HG02759 (cell line): ENCODE measurements around the gene SYNGR3.
A peak's percentile ranks its signal among the peaks of the same experiment; 100 is the strongest.

Source experiments
- ATAC-seq: cut with Tn5 transposase; IDR thresholded peaks from one replicate; pipeline ENCODE4 v1.9.1; 2021; ENCODE audit warnings: mild to moderate bottlenecking, moderate library complexity; ENCODE audit not compliant: unreplicated experiment

SYNGR3 gene

DNA sequence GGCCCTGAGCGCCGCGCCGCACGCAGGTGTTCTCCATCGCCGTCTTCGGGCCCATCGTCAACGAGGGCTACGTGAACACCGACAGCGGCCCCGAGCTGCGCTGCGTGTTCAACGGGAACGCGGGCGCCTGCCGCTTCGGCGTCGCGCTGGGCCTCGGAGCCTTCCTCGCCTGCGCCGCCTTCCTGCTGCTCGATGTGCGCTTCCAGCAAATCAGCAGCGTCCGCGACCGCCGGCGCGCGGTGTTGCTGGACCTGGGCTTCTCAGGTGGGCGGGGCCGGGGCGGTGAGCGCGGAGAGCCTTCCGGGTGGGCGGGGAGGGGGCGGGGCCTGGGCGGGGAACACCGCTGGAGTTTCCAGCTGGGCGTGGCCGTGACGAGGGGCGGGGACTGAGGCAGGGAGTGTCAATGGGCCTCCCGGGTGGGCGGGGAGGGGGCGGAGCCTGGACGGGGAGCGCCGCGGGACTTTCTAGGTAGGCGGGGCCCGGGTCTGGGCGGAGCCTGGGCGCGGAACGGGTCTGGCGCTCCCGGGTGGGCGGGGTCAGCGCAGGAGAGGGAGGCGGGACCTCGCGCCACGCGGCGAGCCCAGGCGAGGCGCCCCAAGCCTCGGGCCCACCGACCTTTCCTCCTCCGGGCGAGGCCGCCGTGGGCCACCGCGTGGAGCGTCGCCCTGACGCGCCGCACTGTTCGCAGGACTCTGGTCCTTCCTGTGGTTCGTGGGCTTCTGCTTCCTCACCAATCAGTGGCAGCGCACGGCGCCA, 2.4 kb downstream of the SYNGR3 start:
- ATAC-seq = peak; percentile 60

- no peak for ATAC-seq
Measured at GRCh38 chr16:1992704-1993317, 3.0 kb downstream of the SYNGR3 start.

- ATAC-seq = no peak
Measured at GRCh38 chr16:1993731-1994131, 4.0 kb downstream of the SYNGR3 start.

GRCh38 chr16:1997494-1998359, 8.0 kb downstream of the SYNGR3 start:
- no peak for ATAC-seq

- no peak for ATAC-seq
Measured at GRCh38 chr16:1998360-1998835, 8.6 kb downstream of the SYNGR3 start.

DNA sequence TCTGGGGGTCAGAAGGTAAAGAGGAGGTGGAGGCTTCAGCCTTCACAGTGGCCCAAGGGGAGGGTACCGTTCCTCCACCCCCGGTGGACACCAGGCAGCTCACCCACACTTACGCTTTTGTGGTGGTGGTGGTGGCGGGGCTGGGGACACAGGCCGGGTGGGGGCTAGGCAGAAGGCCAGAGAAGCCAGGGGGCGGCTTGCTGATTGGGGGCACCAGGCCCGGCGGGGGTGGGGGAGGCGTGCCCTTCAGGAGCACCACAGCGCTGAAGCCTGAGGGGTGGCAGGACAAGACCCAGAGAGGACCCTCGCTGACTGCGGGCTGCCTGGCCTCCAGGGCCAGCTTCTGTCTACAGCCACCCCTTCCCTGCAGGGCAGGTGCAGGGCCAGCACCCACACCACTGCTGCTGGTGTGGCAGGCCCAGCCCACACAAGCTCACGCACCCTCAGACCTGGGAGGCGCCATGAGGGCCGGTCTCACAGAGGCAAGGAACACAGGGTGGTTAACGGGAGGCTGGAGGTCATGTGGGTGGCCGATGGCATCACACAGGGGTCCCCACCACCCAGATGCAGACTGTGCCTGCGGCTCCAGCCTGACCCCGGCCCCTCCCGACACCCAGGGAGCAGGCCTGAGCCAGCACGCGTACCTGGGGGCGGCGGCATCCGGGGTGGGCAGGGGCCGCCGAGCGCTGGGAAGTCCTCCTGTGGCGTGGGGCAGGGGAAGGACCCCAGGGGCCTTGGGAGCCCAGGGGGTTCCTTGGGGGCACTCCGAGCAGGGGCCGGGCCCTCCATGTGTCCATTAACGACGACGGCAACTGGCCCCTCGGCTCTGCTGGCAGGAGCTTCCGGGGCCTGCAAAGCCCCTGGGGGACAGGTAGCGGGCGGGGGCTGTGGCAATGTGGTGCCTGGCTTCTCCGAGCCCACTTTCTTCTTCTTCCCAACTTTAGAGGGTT, 9.4 kb downstream of the SYNGR3 start:
- no peak for ATAC-seq

GRCh38 chr16:1999866-2000514, 10.2 kb downstream of the SYNGR3 start:
- ATAC-seq = no peak

DNA sequence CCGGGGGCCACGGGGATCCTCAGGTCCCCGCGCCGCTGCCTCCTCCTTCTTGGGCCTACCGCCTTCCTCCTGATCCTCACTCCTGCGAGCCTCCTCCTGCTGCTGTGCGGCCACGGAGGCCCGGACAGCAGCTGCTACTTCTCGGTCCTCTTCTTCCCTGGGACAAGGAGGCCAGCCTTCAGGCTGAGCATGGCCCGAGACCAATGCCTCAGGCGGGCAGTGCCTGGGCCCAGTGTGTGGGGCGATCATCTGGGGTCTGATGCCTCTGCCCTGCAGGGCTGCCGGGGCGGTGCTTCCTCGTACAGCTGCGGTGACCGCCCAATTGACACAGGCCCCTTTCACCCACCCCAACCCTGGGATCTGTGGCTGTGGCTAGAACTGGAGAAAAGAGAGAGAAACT, 11.3 kb downstream of the SYNGR3 start:
- ATAC-seq = no peak

- no peak for ATAC-seq
Measured at GRCh38 chr16:2001456-2002355, 11.9 kb downstream of the SYNGR3 start.

- no peak for ATAC-seq
Measured at GRCh38 chr16:2002406-2003230, 12.8 kb downstream of the SYNGR3 start.

DNA sequence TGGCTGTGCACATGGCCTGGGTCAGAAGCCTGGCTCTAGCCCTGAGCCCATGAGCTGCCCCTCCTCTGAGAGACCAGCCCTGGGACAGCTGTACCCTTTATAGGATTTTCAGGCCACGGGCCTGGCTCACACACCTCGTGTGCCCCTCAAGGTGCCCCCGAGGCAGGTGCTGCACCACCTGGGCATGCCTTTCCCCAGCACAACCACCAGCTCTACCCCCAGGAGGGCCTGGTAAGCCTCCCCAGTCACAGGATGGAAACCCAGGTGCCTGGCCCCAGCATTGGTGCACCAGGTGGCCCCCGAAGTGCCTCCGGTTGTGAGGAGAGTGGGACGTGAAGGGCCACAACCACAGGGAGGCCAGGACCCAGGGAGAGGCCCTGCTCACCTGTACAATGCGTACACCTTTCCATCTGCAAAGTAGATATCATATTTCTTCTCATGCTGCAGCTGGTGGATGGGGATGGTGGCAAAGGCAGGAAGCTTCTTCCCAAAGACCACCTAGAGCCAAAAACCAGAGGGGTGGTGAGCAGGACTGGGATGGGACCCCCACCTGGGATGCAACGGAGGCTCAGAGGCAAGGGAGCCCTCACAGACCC, 13.6 kb downstream of the SYNGR3 start:
- ATAC-seq = no peak

- peak; percentile 73 for ATAC-seq
Measured at GRCh38 chr16:2003827-2004641, 14.3 kb downstream of the SYNGR3 start.

GRCh38 chr16:2004795-2005517, 15.2 kb downstream of the SYNGR3 start:
- ATAC-seq = no peak

DNA sequence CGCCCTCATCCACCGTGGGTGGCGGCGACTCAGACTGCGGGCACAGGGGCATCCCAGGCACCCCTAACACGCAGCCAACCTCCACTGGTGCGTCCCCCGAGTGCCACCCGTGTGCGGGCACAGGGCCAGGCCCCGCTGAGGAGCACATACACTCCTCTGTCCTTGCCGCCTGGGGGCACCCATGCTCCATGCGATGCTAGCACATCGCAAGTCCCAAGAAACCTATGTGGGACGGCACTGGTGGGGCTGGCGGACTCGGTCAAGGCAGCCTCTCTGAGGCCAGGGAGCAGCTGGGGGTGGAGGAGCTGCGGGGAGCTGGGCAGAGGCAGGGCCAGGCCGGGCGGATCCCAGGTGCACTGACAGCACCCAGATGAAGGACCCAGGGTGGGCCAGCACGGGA, 15.9 kb downstream of the SYNGR3 start:
- ATAC-seq = no peak

- no peak for ATAC-seq
Measured at GRCh38 chr16:2006317-2006716, 16.5 kb downstream of the SYNGR3 start.
